ENCODE results near the gene IZUMO4.

- TF ChIP-seq POLR2AphosphoS5 (IDR thresholded peaks at IDR 0.05; ENCODE audit: low read depth, low read length) (no peak), POLR2A (IDR thresholded peaks at IDR 0.05; ENCODE audit: low read depth, low read length) (no peak; the same call in 1 of the 2 replicates), TAF1 (IDR thresholded peaks at IDR 0.05; ENCODE audit: borderline replicate concordance, low read depth, low read length) (no peak)
Observed at GRCh38 chr19:2129486-2129885, 32.8 kb downstream of the IZUMO4 start.

Measured in GM12892 (cell line).